Omental fat pad (tissue), 4 donors: ENCODE results near the gene C19orf73. TPM values are rescaled to one million over a fixed set of nuclear protein-coding genes. Genes with fewer than 3 reads are reported as not detected.
A peak's percentile ranks its signal among the peaks of the same experiment; 100 is the strongest.

Experiments
- ATAC-seq: fragments of 150-250 bp; one replicate; pipeline ENCODE4 v1.9.1; 2016; ENCODE audit warnings: mild to moderate bottlenecking, moderate library complexity; ENCODE audit not compliant: low FRiP score
- DNase-seq: peaks from one replicate; pipeline ENCODE4 v3.0.0-alpha.2; 2019; ENCODE audit warnings: low spot score
- CTCF ChIP-seq, 3 donors: fragments of 450-650 bp; IDR thresholded peaks; one replicate each; pipeline ENCODE4 v1.5.1; 2016 to 2017; ENCODE audit warnings: antibody characterized with exemption in 3 of 3, mild to moderate bottlenecking in 3 of 3, moderate library complexity in 2 of 3
- total RNA-seq, 4 donors: library from RNA; depleted of rRNA; stranded (reverse); fragments of >200 nt; gene quantifications; one replicate each; pipeline ENCODE4 v1.1.0, GENCODE V29; 2016

The C19orf73 gene
- total RNA-seq = 1 to 10 TPM; 1.6 to 3.5 (median 2.9) TPM

GRCh38 chr19:49118565-49119410 is at the start of gene C19orf73:
Gene C19orf73 (minus strand): TSS chr19:49119143. CDS start chr19:49119022, 121 bp downstream.
- peak; percentile 69 for DNase-seq
- peak; percentile 91 for ATAC-seq
- no peak for TF ChIP-seq CTCF (IDR thresholded peaks at IDR 0.05)

GRCh38 chr19:49168421-49168820 is 49.5 kb upstream of the C19orf73 start:
- no peak for DNase-seq
- no peak for TF ChIP-seq CTCF (IDR thresholded peaks at IDR 0.05)
- ATAC-seq = no peak

- ATAC-seq = no peak
- TF ChIP-seq CTCF (IDR thresholded peaks at IDR 0.05) = no peak
- DNase-seq = no peak
These were observed 49.0 kb upstream of the C19orf73 start for GRCh38 chr19:49167857-49168409.

GRCh38 chr19:49165865-49166301 is 46.9 kb upstream of the C19orf73 start:
- ATAC-seq (no peak), DNase-seq (no peak)
- no peak for TF ChIP-seq CTCF (IDR thresholded peaks at IDR 0.05)

- no peak for TF ChIP-seq CTCF (IDR thresholded peaks at IDR 0.05)
- ATAC-seq = no peak
- DNase-seq = no peak
These were observed 46.3 kb upstream of the C19orf73 start for GRCh38 chr19:49165111-49165750.

GRCh38 chr19:49161987-49162386 is 43.0 kb upstream of the C19orf73 start:
- TF ChIP-seq CTCF (IDR thresholded peaks at IDR 0.05) = no peak
- DNase-seq (no peak), ATAC-seq (no peak)
